Posterior cingulate gyrus (tissue), 11 donors: ENCODE measurements around the gene APOBEC3B.
A peak's percentile ranks its signal among the peaks of the same experiment; 100 is the strongest.
"Not testable (repeated sequence)": the region's sequence is repeated elsewhere in the genome, so short reads cannot be mapped to it uniquely, and the experiment has no call there.

Source experiments
- DNase-seq, 10 donors: peaks; one replicate each; pipeline versions ENCODE4 v3.0.0 to v3.0.0-alpha.2; 2020 to 2021; ENCODE audit warnings: mixed read lengths in 3 of 10
- intact Hi-C: fragments of 100-400 bp; cut with DNase I; formaldehyde crosslinking; loops from one replicate; pipeline ENCODE4 v1.15.1; 2023

Gene APOBEC3B

DNA sequence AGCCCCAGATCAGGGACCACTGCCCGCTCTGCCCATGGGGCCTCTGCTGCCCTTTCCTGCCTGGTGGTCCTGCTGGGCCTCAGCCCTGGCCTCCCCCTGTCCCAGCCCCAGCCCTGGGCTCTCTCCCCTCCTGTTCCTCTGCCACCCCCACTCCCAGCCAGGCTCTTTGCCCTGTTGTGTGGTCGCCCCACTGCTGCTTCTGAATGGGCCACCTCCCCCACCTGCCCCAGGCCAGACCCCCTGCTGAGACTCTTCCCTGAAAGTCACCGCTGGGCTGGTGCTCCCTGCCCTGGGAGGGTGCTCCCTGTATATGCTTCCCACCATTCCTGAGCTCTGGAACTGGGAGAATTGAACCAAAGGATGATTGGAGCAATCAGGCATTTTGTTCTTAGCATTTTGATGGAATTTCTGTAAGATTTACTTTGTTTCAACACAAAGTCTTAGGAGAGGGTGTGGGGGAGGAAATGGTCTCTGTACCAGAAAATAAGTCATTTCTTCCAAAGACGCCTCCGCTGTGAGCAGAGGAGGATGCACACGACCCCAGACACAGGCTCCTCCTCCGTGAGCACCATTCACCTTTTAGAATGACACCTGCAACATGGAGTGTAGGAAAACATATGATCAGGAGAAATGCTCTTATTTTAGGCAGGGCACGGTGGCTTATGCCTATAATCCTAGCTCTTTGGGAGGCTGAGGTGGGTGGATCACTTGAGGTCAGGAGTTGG lies 5.2 kb downstream of the APOBEC3B start:
- DNase-seq = peak in 3 of 10 donors; percentile 35 to 66 (median 44)
- intact Hi-C loops = no loop called here

DNA sequence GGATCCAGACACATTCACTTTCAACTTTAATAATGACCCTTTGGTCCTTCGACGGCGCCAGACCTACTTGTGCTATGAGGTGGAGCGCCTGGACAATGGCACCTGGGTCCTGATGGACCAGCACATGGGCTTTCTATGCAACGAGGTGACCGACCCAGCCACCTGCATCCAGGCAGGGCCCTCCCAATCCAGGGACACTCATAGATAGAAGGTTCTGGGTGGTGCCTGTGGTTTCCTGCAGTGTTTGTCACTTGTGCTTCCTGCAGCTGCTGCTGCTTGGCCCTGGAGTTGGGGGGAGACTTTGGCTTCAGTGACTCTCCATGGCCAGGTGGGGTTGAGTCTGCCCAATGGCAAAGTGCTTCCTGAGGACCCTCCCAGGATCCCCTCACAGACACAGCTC lies 7.3 kb downstream of the APOBEC3B start:
- peak in 2 of 10 donors; percentile 20 to 27 for DNase-seq
- intact Hi-C loops = no loop called here

DNA sequence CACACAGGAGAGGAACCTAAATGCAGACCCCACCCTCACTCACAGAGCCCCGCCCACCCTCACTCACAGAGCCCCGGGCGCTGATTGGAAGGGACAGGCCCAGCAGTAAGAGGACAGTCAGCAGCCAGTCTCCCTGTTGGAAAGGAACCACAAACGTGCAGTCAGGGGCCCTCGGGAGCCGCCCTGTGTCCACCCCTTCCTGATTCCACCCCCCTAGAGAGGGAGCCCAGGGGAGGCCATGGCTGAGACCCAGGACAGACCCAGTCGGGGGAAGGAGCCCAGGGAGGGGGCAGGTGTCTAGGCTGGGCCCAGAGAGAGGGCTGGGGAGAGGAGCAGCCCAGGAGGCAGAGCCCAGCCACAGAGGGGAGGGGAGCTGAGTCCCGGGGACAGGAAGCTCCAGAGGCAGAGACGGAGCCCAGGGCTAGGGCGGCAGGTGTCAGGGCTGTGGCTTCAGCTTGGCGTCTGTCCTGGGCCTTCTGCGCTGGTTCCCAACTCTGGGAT lies 10.8 kb downstream of the APOBEC3B start:
- DNase-seq = peak in 1 of 10 donors; percentile 8
- intact Hi-C loops = not testable (repeated sequence)

DNA sequence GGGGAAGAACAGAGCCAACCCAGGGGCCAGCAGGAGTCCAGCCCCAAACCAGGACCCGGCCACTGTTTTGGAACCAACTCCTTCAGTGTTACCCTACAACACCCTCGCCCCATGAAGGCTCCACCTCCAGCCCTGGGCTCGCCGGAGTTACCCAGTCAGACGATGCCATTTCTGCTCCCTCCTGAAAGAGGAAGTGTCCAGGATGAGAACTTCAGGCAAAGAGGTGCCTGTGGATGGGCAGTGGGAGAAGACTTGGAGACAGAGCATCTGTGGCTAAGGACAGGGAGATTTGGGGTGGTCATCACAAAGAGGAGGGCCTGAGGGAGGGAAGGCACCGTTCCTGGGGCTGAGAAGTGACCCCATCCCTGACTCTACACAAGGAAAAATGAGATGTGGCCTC lies 14.0 kb downstream of the APOBEC3B start:
- intact Hi-C loops = no loop called here
- peak in 2 of 10 donors; percentile 40 to 47 for DNase-seq

DNA sequence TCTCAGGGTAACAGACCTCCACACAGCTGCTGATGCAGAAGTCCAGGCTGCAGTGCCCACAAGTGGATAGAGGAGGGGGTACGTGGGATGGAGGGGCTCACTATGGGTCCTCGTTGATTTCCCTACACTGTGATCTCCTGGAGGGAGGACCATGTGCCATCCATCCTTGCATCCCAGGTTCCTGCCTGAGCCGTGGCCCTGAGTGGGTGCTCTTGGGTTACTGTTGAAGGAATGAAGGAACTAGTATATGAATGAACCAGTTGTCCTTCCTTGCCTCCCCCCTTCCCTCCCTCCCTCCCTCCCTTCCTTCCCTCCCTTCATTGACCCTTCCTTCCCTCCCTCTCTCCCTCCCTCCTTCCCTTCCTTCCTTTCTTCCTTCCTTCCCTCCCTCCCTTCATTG lies 15.4 kb downstream of the APOBEC3B start:
- intact Hi-C loops = no loop called here

DNA sequence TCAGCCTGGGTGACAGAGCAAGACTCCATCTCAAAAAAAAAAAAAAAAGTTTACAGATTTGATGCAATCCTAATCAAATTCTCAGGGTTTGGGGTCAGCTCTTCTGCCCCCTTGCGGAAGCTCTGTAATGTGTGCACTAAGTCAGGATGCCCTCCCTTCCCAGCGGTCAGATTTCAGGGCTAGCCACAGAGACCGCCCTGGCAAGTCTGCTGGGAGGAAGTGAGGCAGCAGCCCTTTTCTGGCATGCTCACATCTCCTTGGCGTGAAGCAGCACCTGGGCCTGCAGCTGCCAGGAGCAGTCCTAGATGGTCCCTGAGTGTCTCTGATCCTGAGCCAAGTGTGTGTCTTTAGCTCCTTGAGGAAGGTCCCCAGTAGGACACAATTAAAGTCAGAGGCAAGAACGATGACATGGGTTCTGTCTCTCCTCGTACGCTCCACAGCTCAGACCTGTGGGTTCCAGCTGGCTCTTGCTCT lies 21.1 kb downstream of the APOBEC3B start:
- DNase-seq = peak in 7 of 10 donors; percentile 13 to 87 (median 50)
- intact Hi-C loops = loop anchor here (1.0 to 10.0 kb wide), 3 partner anchors 122 to 236 kb away; no protein-coding TSS in a partner anchor

More for the DNA sequence above, 15.4 kb downstream of the APOBEC3B start:
- peak in 1 of 10 donors; percentile 40 for DNase-seq

DNA sequence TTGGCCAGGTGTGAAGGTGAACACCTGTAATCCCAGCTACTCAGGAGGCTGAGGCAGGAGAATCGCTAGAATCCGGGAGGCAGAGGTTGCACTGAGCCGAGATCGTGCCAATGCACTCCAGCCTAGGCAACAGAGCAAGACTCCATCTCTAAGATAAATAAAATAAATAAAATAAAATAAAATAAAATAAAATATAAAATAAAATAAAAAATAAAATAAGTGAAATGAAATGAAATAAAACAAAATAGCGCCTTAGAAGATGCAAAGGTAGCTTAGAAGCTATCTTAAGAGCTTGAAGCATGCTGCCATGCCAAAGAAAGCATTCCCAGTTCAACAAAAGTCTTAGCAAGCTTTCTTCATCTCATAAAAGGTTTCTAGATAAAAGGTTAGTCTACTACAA lies 25.0 kb downstream of the APOBEC3B start:
- intact Hi-C loops = loop anchor here (10.0 kb wide), 1 partner anchor 118 kb away; no protein-coding TSS in a partner anchor
- peak in 1 of 10 donors; percentile 5 for DNase-seq

DNA sequence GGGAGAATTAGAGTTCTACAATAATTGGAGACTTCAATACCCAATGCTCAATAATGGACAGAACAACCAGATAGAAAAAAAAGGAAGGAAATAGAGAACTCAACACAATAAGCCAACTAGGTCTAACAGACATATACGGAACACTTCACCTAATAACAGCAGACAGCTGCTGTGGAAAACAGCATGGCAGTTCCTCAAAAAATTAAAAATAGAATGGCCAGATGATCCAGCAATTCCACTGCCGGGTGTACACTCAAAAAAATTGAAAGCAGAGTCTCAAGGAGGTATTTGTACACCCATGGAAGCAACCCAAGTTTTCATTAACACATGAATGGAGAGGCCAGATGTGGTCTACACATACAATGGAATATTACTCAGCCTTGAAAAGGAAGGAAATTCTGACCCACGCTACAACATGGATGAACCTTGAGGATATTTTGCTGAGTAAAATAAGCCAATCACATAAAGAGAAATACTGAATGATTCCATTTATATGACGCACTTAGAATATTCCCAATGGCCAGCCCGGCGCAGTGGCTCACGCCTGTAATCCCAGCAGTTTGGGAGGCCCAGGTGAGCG lies 26.2 kb downstream of the APOBEC3B start:
- DNase-seq = not testable (repeated sequence)
- intact Hi-C loops = loop anchor here (10.0 kb wide), 1 partner anchor 116 kb away; no protein-coding TSS in a partner anchor

DNA sequence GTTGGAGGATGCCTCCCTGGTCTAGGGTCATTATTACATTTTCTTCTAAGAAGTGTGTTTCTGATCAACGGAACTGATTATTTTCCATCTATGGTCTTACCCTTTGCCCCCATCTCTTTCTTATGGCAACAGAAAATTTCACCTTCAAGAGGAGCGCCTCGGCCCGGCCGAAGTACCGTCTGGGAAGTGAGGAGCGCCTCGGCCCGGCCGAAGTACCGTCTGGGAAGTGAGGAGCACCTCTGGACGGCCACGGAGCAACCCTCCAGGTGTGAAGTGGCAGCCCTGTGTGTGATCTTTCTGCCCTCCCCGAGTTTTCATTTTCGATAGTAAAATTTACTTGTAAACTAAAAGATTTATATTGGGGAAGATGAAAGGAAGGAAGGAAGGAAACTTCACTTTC lies 28.8 kb downstream of the APOBEC3B start:
- no peak for DNase-seq
- intact Hi-C loops = no loop called here

DNA sequence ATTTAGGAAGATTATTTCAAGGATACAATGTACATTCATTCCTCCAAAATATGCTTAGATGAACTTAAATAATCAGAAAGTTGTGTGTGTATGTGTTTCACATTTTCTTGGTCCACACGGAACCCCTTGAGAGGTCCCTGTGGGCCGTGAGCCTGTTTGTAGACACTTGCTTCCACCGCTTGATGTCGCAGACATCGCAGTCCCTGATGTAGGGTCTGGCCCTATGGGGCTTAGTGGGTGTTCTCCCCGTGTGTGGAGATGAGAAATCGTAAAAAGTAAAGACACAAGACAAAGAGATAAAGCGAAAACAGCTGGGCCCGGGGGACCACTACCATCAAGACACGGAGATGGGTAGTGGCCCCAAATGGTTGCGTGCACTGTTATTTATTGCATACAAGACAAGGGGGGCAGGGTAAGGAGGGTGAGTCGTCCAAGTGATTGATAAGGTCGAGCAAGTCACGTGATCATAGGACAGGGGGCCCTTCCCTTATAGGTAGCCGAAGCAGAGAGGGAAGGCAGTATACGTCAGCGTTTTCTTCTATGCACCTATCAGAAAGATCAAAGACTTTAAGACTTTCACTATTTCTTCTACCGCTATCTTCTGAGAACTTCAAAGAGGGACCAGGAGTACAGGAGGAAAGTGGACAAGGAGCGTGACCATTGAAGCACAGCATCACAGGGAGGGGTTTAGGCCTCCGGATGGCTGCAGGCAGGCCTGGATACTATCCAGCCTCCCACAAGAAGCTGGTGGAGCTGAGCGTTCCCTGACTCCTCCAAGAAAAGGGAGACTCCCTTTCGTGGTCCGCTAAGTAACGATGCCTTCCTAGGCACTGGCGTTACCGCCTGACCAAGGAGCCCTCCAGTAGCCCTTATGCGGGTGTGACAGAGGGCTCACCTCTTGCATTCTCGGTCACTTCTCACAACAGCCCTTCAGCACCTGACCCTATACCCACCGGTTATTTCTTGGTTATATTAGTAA lies 30.7 kb downstream of the APOBEC3B start:
- intact Hi-C loops = no loop called here
- DNase-seq = no peak

DNA sequence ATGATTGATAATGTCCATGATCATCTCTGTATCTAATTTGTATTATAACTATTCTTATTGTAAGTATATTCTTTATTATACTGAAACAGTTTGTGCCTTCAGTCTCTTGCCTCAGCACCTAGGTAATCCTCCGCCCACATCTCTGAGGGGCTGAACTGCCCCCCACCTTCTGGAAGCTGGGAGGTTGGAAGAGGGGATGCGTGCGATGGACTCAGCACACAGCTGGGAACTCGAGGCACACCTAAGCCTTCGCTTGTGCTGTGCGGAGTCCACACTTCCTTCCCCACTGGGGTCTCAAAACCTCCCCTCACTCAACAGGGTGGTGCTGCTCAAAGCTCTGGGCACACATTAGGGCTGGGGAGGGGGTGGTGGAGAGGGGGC lies 31.4 kb downstream of the APOBEC3B start:
- DNase-seq, intact Hi-C loops: not testable (repeated sequence)

DNA sequence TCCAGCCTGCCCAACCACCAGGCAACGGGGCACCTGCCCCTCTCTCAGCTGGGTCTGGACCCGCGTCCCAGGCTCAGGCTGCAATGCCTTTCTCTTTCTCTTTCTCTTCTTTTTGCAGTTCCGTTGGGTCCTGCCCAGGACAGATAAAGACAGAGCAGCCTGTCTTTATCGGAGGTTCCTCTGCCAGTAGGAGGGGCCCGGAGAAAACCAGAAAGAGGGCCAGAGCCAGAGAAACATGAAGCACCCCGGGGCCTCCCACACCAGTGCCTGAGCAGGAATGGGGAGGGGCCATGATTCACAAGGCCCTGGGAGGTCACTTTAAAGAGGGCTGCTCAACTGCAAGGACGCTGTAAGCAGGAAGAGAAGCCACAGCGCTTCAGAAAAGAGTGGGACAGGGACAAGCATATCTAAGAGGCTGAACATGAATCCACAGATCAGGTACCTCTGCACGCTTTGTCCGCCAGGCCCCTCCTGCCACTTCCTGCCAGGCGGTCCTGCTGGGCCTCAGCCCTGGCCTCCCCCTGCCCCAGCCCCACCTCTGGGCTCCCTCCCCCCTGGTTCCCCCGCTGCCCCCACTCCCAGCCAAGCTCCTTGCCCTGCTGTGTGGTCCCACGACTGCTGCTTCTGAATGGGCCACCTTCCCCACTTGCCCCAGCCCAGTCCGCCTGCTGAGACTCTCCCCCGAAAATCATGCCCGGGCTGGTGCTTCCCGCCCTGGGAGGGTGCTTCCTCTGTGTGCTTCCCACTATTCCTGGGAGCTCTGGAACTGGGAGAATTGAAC lies 32.0 kb downstream of the APOBEC3B start, which contains the start of gene APOBEC3C:
Gene APOBEC3C (plus strand): TSS at position 316 of the 781 bp plus-strand sequence. CDS start 106 bp downstream, at position 422.
- DNase-seq = peak in 5 of 10 donors; percentile 6 to 28 (median 14)
- intact Hi-C loops = no loop called here

DNA sequence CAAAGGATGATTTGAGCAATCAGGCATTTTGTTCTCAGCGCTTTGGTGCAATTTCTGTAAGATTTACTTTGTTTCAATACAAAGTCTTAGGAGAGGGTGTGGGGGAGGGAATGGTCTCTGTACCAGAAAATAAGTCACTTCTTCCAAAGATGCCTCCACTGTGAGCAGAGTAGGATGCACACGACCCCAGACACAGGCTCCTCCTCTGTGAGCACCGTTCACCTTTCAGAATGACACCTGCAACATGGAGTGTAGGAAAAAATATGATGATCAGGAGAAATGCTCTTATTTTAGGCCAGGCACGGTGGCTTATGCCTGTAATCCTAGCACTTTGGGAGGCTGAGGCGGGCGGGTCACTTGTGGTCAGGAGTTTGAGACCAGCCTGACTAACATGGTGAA lies 32.6 kb downstream of the APOBEC3B start:
- intact Hi-C loops, DNase-seq: not testable (repeated sequence)

DNA sequence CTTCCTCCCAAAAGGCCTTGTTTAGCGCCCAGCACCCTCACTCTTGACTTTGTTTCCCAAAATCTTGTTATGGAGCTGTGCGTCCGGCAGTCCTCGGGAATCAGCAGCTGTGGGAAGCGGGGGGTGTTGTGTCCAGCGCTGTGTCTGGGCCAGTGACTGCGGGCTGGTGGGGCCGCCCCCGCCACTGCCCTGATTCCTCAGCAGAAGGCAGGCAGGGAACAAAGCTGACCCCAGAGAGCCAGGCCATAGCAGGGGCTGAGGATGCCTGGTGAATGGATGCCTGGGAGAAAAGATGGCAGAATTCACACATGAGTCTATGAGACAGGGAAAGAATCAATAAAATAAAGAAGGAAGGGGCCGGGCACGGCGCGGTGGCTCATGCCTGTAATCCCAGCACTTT lies 34.4 kb downstream of the APOBEC3B start:
- intact Hi-C loops = no loop called here

DNA sequence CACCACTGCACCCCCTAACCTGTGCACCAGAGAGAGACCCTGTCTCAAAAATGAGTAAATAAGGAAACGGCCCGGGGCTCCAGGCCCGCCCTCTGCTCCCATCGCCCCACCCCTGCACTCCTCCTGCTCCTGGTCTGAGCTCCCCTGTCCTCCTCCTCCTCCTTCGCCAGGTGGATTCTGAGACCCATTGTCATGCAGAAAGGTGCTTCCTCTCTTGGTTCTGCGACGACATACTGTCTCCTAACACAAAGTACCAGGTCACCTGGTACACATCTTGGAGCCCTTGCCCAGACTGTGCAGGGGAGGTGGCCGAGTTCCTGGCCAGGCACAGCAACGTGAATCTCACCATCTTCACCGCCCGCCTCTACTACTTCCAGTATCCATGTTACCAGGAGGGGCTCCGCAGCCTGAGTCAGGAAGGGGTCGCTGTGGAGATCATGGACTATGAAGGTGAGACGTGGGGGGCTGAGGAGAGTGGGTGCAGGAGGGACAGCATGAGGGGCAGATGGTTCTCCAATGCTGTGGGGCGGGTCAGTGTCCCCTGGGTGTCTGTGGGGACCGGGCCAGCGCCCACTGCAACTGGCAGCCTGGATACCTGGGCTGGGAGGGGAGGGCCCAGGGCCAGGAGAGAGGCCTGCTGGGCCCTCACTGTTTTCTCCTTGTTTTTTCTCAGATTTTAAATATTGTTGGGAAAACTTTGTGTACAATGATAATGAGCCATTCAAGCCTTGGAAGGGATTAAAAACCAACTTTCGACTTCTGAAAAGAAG lies 35.6 kb downstream of the APOBEC3B start:
- intact Hi-C loops = no loop called here
- no peak for DNase-seq

More for the DNA sequence above, 34.4 kb downstream of the APOBEC3B start:
- no peak for DNase-seq

DNA sequence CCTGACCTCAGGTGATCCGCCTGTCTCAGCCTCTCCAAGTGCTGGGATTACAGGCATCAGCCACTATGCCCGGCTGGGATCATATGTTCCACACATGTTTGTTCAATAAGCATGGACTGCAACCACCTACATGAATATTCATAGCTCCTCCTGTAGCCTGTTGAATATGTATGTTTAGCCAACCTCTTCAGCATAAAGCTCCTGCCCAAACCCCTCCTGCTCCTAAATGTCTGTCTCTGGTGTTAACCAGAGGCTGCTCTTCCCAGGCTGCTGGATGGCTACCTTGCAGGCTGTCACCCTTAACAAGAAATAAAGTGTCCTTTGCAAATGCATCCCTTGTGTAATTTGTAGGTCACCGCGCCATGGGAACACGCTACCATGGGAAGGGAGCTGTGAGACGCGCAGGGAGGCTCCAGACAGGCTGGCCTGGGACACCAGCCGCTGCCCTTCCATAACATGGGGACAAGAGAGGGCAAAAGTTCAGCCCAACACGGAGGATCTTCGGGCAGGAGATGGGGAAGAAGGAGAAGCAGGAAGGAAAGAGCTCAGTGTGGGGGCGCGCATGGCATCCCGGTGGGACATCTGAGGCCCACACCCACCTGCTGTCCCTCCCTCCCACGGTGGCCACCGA lies 38.0 kb downstream of the APOBEC3B start:
- DNase-seq, intact Hi-C loops: not testable (repeated sequence)

DNA sequence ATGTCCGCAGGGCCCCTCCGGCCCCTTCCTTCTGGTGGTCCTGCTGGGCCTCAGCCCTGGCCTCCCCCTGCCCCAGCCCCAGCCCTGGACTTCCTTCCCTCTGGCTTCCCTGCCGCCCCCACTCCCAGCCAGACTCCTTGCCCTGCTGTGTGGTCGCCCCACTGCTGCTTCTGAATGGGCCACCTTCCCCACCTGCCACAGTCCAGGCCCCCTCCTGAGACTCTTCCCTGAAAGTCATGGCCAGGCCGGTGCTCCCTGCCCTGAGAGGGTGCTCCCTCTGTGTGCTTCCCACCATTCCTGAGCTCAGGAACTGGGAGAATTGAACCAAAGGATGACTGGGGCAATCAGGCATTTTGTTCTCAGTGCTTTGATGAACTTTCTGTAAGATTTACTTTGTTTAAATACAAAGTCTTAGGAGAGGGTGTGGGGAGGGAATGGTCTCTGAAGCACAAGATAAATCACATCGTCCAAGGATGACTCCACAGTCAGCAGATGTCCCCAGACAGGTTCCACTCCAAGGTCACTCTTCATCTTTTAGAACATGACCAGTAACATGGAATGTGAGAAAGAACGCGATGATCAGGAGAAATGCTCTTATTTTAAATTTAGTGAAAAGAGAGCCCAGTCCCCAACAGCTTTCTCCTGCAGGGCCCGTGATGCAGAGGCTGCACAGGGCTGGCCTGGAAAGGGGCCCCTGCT lies 39.6 kb downstream of the APOBEC3B start:
- intact Hi-C loops = no loop called here

More for the DNA sequence above, 39.6 kb downstream of the APOBEC3B start:
- no peak for DNase-seq
